Measurements from ENCODE around the gene GALNT2.
A peak's percentile ranks its signal among the peaks of the same experiment; 100 is the strongest.

Gene GALNT2

GRCh38 chr1:230243583-230244353 lies 176.7 kb downstream of the GALNT2 start:
- Histone ChIP-seq H3K4me2 (ENCODE audit: low read depth, low read length, poor library complexity, severe bottlenecking) (no peak overlapping the region), H3K9ac (ENCODE audit: low read depth, low read length, poor library complexity, severe bottlenecking) (peak overlapping the region; percentile 24), H3F3A (ENCODE audit: low read depth) (0 out of 2 replicates have a peak, but pooled peaks cover 7% of the 10 kb centered on the region), H3K9me3 (ENCODE audit: insufficient read depth, low read depth, low read length) (peaks cover 16% of the 10 kb centered on the region; the same call in 1 of the 2 replicates), H3K27me3 (ENCODE audit: insufficient read depth, low read length, poor library complexity, severe bottlenecking) (peaks cover 9% of the 10 kb centered on the region), H2AFZ (ENCODE audit: low read length) (no peak overlapping the region), H3K79me2 (ENCODE audit: insufficient read depth, low read length) (peaks cover 44% of the 10 kb centered on the region), H3K36me3 (ENCODE audit: insufficient read depth, low read length) (peaks cover 94% of the 10 kb centered on the region), H4K20me1 (ENCODE audit: insufficient read depth, low read length, poor library complexity, severe bottlenecking) (no peaks in the 10 kb centered on the region), H3K9me2 (replicated peaks; ENCODE audit: low read depth, low read length) (no peaks in the 10 kb centered on the region), H3K4me1 (ENCODE audit: insufficient read depth, low read length, poor library complexity, severe bottlenecking) (peaks cover 45% of the 10 kb centered on the region), H3K4me3 (ENCODE audit: low read length, poor library complexity, severe bottlenecking) (no peak overlapping the region)
- TF ChIP-seq CTCF (conservative IDR thresholded peaks at IDR 0.05; ENCODE audit: low read length) (no peak), EZH2phosphoT487 (IDR thresholded peaks at IDR 0.05; ENCODE audit: borderline replicate concordance) (no peak)

GRCh38 chr1:230246551-230246950 lies 179.5 kb downstream of the GALNT2 start:
- Histone ChIP-seq H3K4me1 (ENCODE audit: insufficient read depth, low read length, poor library complexity, severe bottlenecking) (peaks cover 51% of the 10 kb centered on the region), H3K4me3 (ENCODE audit: low read length, poor library complexity, severe bottlenecking) (no peak overlapping the region), H4K20me1 (ENCODE audit: insufficient read depth, low read length, poor library complexity, severe bottlenecking) (no peaks in the 10 kb centered on the region), H2AFZ (ENCODE audit: low read length) (no peak overlapping the region), H3K36me3 (ENCODE audit: insufficient read depth, low read length) (peaks cover 95% of the 10 kb centered on the region), H3K4me2 (ENCODE audit: low read depth, low read length, poor library complexity, severe bottlenecking) (peak overlapping the region; percentile 7), H3K79me2 (ENCODE audit: insufficient read depth, low read length) (peaks cover 44% of the 10 kb centered on the region), H3K9ac (ENCODE audit: low read depth, low read length, poor library complexity, severe bottlenecking) (peak overlapping the region; percentile 63), H3K9me3 (ENCODE audit: insufficient read depth, low read depth, low read length) (peaks cover 7% of the 10 kb centered on the region; the same call in 1 of the 2 replicates), H3K27me3 (ENCODE audit: insufficient read depth, low read length, poor library complexity, severe bottlenecking) (peaks cover 6% of the 10 kb centered on the region), H3F3A (ENCODE audit: low read depth) (0 out of 2 replicates have a peak, but pooled peaks cover 2% of the 10 kb centered on the region), H3K9me2 (replicated peaks; ENCODE audit: low read depth, low read length) (no peaks in the 10 kb centered on the region)
- TF ChIP-seq CTCF (conservative IDR thresholded peaks at IDR 0.05; ENCODE audit: low read length) (no peak), EZH2phosphoT487 (IDR thresholded peaks at IDR 0.05; ENCODE audit: borderline replicate concordance) (no peak)

- Histone ChIP-seq H3K36me3 (ENCODE audit: insufficient read depth, low read length) (peaks cover 95% of the 10 kb centered on the region), H2AFZ (ENCODE audit: low read length) (no peak overlapping the region), H4K20me1 (ENCODE audit: insufficient read depth, low read length, poor library complexity, severe bottlenecking) (no peaks in the 10 kb centered on the region), H3K27me3 (ENCODE audit: insufficient read depth, low read length, poor library complexity, severe bottlenecking) (no peaks in the 10 kb centered on the region), H3K4me1 (ENCODE audit: insufficient read depth, low read length, poor library complexity, severe bottlenecking) (peaks cover 54% of the 10 kb centered on the region), H3K9ac (ENCODE audit: low read depth, low read length, poor library complexity, severe bottlenecking) (peak overlapping the region; percentile 55), H3F3A (ENCODE audit: low read depth) (0 out of 2 replicates have a peak, but pooled peaks cover 2% of the 10 kb centered on the region), H3K9me2 (replicated peaks; ENCODE audit: low read depth, low read length) (no peaks in the 10 kb centered on the region), H3K9me3 (ENCODE audit: insufficient read depth, low read depth, low read length) (no peaks in the 10 kb centered on the region), H3K4me2 (ENCODE audit: low read depth, low read length, poor library complexity, severe bottlenecking) (no peak overlapping the region), H3K79me2 (ENCODE audit: insufficient read depth, low read length) (peaks cover 40% of the 10 kb centered on the region), H3K4me3 (ENCODE audit: low read length, poor library complexity, severe bottlenecking) (no peak overlapping the region)
- no peak for TF ChIP-seq EZH2phosphoT487 (IDR thresholded peaks at IDR 0.05; ENCODE audit: borderline replicate concordance)
- TF ChIP-seq CTCF (conservative IDR thresholded peaks at IDR 0.05; ENCODE audit: low read length), result no peak
Observed at GRCh38 chr1:230248016-230248888, 181.2 kb downstream of the GALNT2 start.
